Left lung (tissue), 10 donors: Measurements from ENCODE around the gene CCDC57. TPM values are rescaled to one million over a fixed set of nuclear protein-coding genes. Genes with fewer than 3 reads are reported as not detected.

Experiments
- ATAC-seq: fragments of 200-7000 bp; cut with Tn5 transposase; one replicate; pipeline ENCODE4 v1.9.1; 2020; ENCODE audit warnings: moderate library complexity
- DNase-seq, 4 donors: peaks; one replicate each; pipeline ENCODE4 v3.0.0-alpha.2; 2013 to 2020
- H3K27ac ChIP-seq, 2 donors: fragments of 200-600 bp; sonication (generic) in 1 of 2; one replicate each; pipeline versions ENCODE4 v1.5.0 to v1.8.0; 2020 to 2021
- H3K27me3 ChIP-seq, 2 donors: fragments of 200-600 bp; sonication (generic) in 1 of 2; one replicate each; pipeline versions ENCODE4 v1.5.0 to v1.8.0; 2020 to 2021
- H3K36me3 ChIP-seq, 2 donors: fragments of 200-600 bp; sonication (generic) in 1 of 2; one replicate each; pipeline versions ENCODE4 v1.5.0 to v1.8.0; 2020 to 2021
- H3K4me1 ChIP-seq, 2 donors: fragments of 200-600 bp; one replicate each; pipeline ENCODE4 v1.8.0; 2021
- H3K4me3 ChIP-seq, 2 donors: fragments of 200-600 bp; sonication (generic) in 1 of 2; one replicate each; pipeline versions ENCODE4 v1.5.0 to v1.8.0; 2020 to 2021; ENCODE audit warnings: mild to moderate bottlenecking in 1 of 2
- H3K9me3 ChIP-seq, 2 donors: fragments of 200-600 bp; sonication (generic) in 1 of 2; one replicate each; pipeline versions ENCODE4 v1.5.0 to v1.8.0; 2020 to 2021
- CTCF ChIP-seq, 2 donors: fragments of 200-600 bp; sonication (generic) in 1 of 2; IDR thresholded peaks; one replicate each; pipeline versions ENCODE4 v1.5.0 to v1.8.0; 2021; ENCODE audit warnings: antibody characterized with exemption in 2 of 2
- intact Hi-C, 2 donors: fragments of 100-400 bp; cut with DNase I; formaldehyde crosslinking; loops; one replicate each; pipeline versions ENCODE4 v1.11.2 to v1.14.2; 2022
- polyA plus RNA-seq, 6 donors: library from polyadenylated mRNA; unstranded; fragments of 120-200 nt; gene quantifications; one replicate each; pipeline ENCODE4 v1.2.1, GENCODE V29; 2013; ENCODE audit not compliant: insufficient read length in 6 of 6
- total RNA-seq, 2 donors: library from RNA; stranded (reverse); fragmentation: NEBNext Ultra II Directional; extraction: Animal tissue kit (Norgen Biotek cat#: 25700); gene quantifications; one replicate each; pipeline ENCODE4 v1.2.1, GENCODE V29; 2021
- donor health status: DM: no; HTN: yes; CAD: no.
- donor health status: DM: no; HTN: no; CAD: no.

Gene CCDC57
- total and polyA plus RNA-seq, 8 donors, result 41.7 to 73.4 (median 59.8) TPM

GRCh38 chr17:82096709-82097183 is 115.9 kb downstream of the CCDC57 start:
- no peaks in the 10 kb centered on the region for H3K27me3 ChIP-seq
- H3K4me3 ChIP-seq, result peak overlapping the region; percentile 80 to 90
- no peak for DNase-seq
- peaks cover 18 to 52% of the 10 kb centered on the region in 2 donors for H3K4me1 ChIP-seq
- TF ChIP-seq CTCF (IDR thresholded peaks at IDR 0.05), result no peak
- H3K9me3 ChIP-seq, result no peaks in the 10 kb centered on the region
- no peak for ATAC-seq
- peaks cover 8 to 45% of the 10 kb centered on the region in 2 donors for H3K36me3 ChIP-seq
- H3K27ac ChIP-seq, result peak overlapping the region; percentile 91 to 92
- intact Hi-C loops, result no loop called here

- Histone ChIP-seq H3K4me3 (peak overlapping the region; percentile 80 to 90), H3K9me3 (no peaks in the 10 kb centered on the region), H3K27me3 (no peaks in the 10 kb centered on the region), H3K4me1 (peaks cover 18 to 45% of the 10 kb centered on the region in 2 donors), H3K36me3 (peaks cover 8 to 52% of the 10 kb centered on the region in 2 donors), H3K27ac (no peak overlapping the region)
- intact Hi-C loops, result no loop called here
- no peak for TF ChIP-seq CTCF (IDR thresholded peaks at IDR 0.05)
- DNase-seq, result no peak
- no peak for ATAC-seq
Observed at GRCh38 chr17:82095777-82096708, 116.6 kb downstream of the CCDC57 start.

GRCh38 chr17:82094931-82095776 is 117.5 kb downstream of the CCDC57 start:
- Histone ChIP-seq H3K27ac (no peak overlapping the region), H3K9me3 (no peaks in the 10 kb centered on the region), H3K4me1 (peaks cover 18 to 42% of the 10 kb centered on the region in 2 donors), H3K36me3 (peaks cover 8 to 61% of the 10 kb centered on the region in 2 donors), H3K27me3 (no peaks in the 10 kb centered on the region), H3K4me3 (peak overlapping the region in 1 of 2 donors; percentile 90)
- intact Hi-C loops, result no loop called here
- no peak for TF ChIP-seq CTCF (IDR thresholded peaks at IDR 0.05)
- ATAC-seq (no peak), DNase-seq (peak in 1 of 4 donors; percentile 77)

- Histone ChIP-seq H3K4me1 (peaks cover 8 to 28% of the 10 kb centered on the region in 2 donors), H3K9me3 (no peaks in the 10 kb centered on the region), H3K4me3 (no peak overlapping the region), H3K36me3 (peaks cover 8 to 81% of the 10 kb centered on the region in 2 donors), H3K27me3 (no peaks in the 10 kb centered on the region), H3K27ac (no peak overlapping the region)
- TF ChIP-seq CTCF (IDR thresholded peaks at IDR 0.05), result no peak
- DNase-seq, result peak in 1 of 4 donors; percentile 71
- intact Hi-C loops, result no loop called here
- no peak for ATAC-seq
Observed at GRCh38 chr17:82092995-82093751, 119.5 kb downstream of the CCDC57 start.
